Gastroesophageal sphincter (tissue), 4 donors: Measurements from ENCODE around the gene ATP23. TPM values are rescaled to one million over a fixed set of nuclear protein-coding genes. Genes with fewer than 3 reads are reported as not detected.

Source experiments
- ATAC-seq: fragments of 150-250 bp; one replicate; pipeline ENCODE4 v1.9.1; 2016; ENCODE audit warnings: mild to moderate bottlenecking, moderate library complexity
- H3K27ac ChIP-seq, 4 donors: fragments of 200-600 bp; sonication (generic) in 3 of 4; 1 replicate in 3 of 4; 2 replicates in 1 of 4; pipeline ENCODE4 v1.5.1; 2016 to 2019
- H3K27me3 ChIP-seq: fragments of 200-600 bp; sonication (generic); one replicate; pipeline ENCODE4 v1.5.1; 2019
- H3K36me3 ChIP-seq, 2 donors: fragments of 200-600 bp; sonication (generic); one replicate each; pipeline ENCODE4 v1.5.1; 2019; ENCODE audit warnings: control low read depth in 1 of 2
- H3K4me1 ChIP-seq, 3 donors: fragments of 200-600 bp; sonication (generic); 1 replicate in 2 of 3; 2 replicates in 1 of 3; pipeline ENCODE4 v1.5.1; 2016 to 2019; ENCODE audit warnings: control low read depth in 2 of 3
- H3K4me3 ChIP-seq, 2 donors: fragments of 200-600 bp; sonication (generic); one replicate each; pipeline ENCODE4 v1.5.1; 2019; ENCODE audit warnings: mild to moderate bottlenecking in 1 of 2, moderate library complexity in 1 of 2
- H3K9me3 ChIP-seq, 3 donors: fragments of 200-600 bp; sonication (generic); one replicate each; pipeline ENCODE4 v1.5.1; 2017 to 2019; ENCODE audit warnings: control low read depth in 2 of 3
- CTCF ChIP-seq, 4 experiments: fragments of 200-600 bp in 2 of 4; fragments of 450-650 bp in 2 of 4; sonication (generic) in 1 of 4; IDR thresholded peaks; one replicate each; pipeline ENCODE4 v1.5.1; 2017 to 2019; ENCODE audit warnings: antibody characterized with exemption in 4 of 4, mild to moderate bottlenecking in 2 of 4, moderate library complexity in 2 of 4
- EP300 ChIP-seq: sonication (generic); formaldehyde crosslinking; IDR thresholded peaks from one replicate; pipeline ENCODE4 v1.6.1; 2017; ENCODE audit warnings: antibody characterized with exemption, mild to moderate bottlenecking
- POLR2A ChIP-seq, 2 donors: fragments of 450-650 bp; IDR thresholded peaks; one replicate each; pipeline ENCODE4 v1.6.1; 2017; ENCODE audit warnings: antibody characterized with exemption in 2 of 2, mild to moderate bottlenecking in 2 of 2, moderate library complexity in 1 of 2
- POLR2AphosphoS5 ChIP-seq: sonication (generic); formaldehyde crosslinking; IDR thresholded peaks from one replicate; pipeline ENCODE4 v1.6.1; 2017; ENCODE audit warnings: antibody characterized with exemption
- WGBS, 2 donors: methylation state at CpG; one replicate each; pipeline ENCODE4 v1.1.5; 2018; ENCODE audit warnings: low coverage in 1 of 2; 5-methylcytosine and 5-hydroxymethylcytosine counted together
- total RNA-seq, 4 donors: library from RNA; depleted of rRNA; stranded (reverse); fragments of >200 nt; gene quantifications; one replicate each; pipeline ENCODE4 v1.1.0, GENCODE V29; 2016

Gene ATP23
- total RNA-seq, 4 donors from 2014 or later, result 7.2 to 24.4 (median 14.7) TPM

- H3K9me3 ChIP-seq, result no peaks in the 10 kb centered on the region
- peak; percentile 90 for ATAC-seq
- WGBS, 2 donors, result 9 to 26% methylated on average over 9 to 20 of the region's 26 CpGs
- H3K27ac ChIP-seq, result peak overlapping the region in 1 of 4 donors; percentile 52
- H3K36me3 ChIP-seq, result no peaks in the 10 kb centered on the region
- peaks cover 0 to 10% (median 0%) of the 10 kb centered on the region in 3 donors for H3K4me1 ChIP-seq
- H3K4me3 ChIP-seq, result peak overlapping the region in 1 of 2 donors; percentile 21
- H3K27me3 ChIP-seq, result peaks cover 4% of the 10 kb centered on the region
- TF ChIP-seq POLR2AphosphoS5, result peak; percentile 67
- peak in 3 of 4 experiments; percentile 100 for TF ChIP-seq CTCF (IDR thresholded peaks at IDR 0.05)
- no peak for TF ChIP-seq EP300
Observed at GRCh38 chr12:57904848-57905811, 36.2 kb upstream of the ATP23 start.

- ATAC-seq, result no peak
- Histone ChIP-seq H3K4me1 (peaks cover 0 to 10% (median 0%) of the 10 kb centered on the region in 3 donors), H3K4me3 (no peak overlapping the region), H3K27me3 (peaks cover 4% of the 10 kb centered on the region), H3K36me3 (no peaks in the 10 kb centered on the region), H3K27ac (no peak overlapping the region), H3K9me3 (no peaks in the 10 kb centered on the region)
- 74 to 77% methylated on average over 5 to 7 of the region's 7 CpGs for WGBS, 2 donors
- no peak for TF ChIP-seq CTCF (IDR thresholded peaks at IDR 0.05)
- no peak for TF ChIP-seq POLR2A (IDR thresholded peaks at IDR 0.05)
- no peak for TF ChIP-seq EP300
- no peak for TF ChIP-seq POLR2AphosphoS5
Observed at GRCh38 chr12:57905812-57906475, 35.4 kb upstream of the ATP23 start.

- Histone ChIP-seq H3K4me3 (no peak overlapping the region), H3K27ac (no peak overlapping the region), H3K9me3 (no peaks in the 10 kb centered on the region), H3K4me1 (peaks cover 0 to 10% (median 0%) of the 10 kb centered on the region in 3 donors), H3K36me3 (no peaks in the 10 kb centered on the region), H3K27me3 (peaks cover 4% of the 10 kb centered on the region)
- TF ChIP-seq POLR2AphosphoS5, result no peak
- TF ChIP-seq POLR2A (IDR thresholded peaks at IDR 0.05), result no peak
- TF ChIP-seq CTCF (IDR thresholded peaks at IDR 0.05), result no peak
- TF ChIP-seq EP300, result no peak
- ATAC-seq, result no peak
- 41 to 67% methylated on average over 4 of the region's 4 CpGs for WGBS, 2 donors
Observed at GRCh38 chr12:57906821-57907220, 34.5 kb upstream of the ATP23 start.

GRCh38 chr12:57907281-57907680, 34.1 kb upstream of the ATP23 start:
- Histone ChIP-seq H3K36me3 (no peaks in the 10 kb centered on the region), H3K9me3 (no peaks in the 10 kb centered on the region), H3K4me1 (peaks cover 0 to 10% (median 0%) of the 10 kb centered on the region in 3 donors), H3K27ac (no peak overlapping the region), H3K4me3 (no peak overlapping the region), H3K27me3 (peaks cover 4% of the 10 kb centered on the region)
- TF ChIP-seq POLR2AphosphoS5, result no peak
- TF ChIP-seq CTCF (IDR thresholded peaks at IDR 0.05), result no peak
- TF ChIP-seq POLR2A (IDR thresholded peaks at IDR 0.05), result no peak
- no peak for TF ChIP-seq EP300
- 37 to 59% methylated on average over 3 of the region's 3 CpGs for WGBS, 2 donors
- no peak for ATAC-seq
